Hepatocyte (in vitro differentiated cells): Measurements from ENCODE around the gene F8. TPM values are rescaled to one million over a fixed set of nuclear protein-coding genes. Genes with fewer than 3 reads are reported as not detected.
A peak's percentile ranks its signal among the peaks of the same experiment; 100 is the strongest.

Experiments used
- DNase-seq: peaks from one replicate; pipeline ENCODE4 v3.0.0-alpha.2; 2016; ENCODE audit warnings: low spot score
- H2AFZ ChIP-seq: fragments of 200-600 bp; sonication (generic); 2 replicates; pipeline ENCODE4 v1.6.0; 2016; ENCODE audit warnings: antibody characterized with exemption, mild to moderate bottlenecking
- H3K27ac ChIP-seq: fragments of 200-600 bp; sonication (generic); 2 replicates; pipeline ENCODE4 v1.5.1; 2016; ENCODE audit warnings: mild to moderate bottlenecking
- H3K27me3 ChIP-seq: fragments of 200-600 bp; sonication (generic); 2 replicates; pipeline ENCODE4 v1.6.1; 2016
- H3K36me3 ChIP-seq: fragments of 200-600 bp; sonication (generic); replicated peaks from 2 replicates; pipeline ENCODE4 v1.5.1; 2016; ENCODE audit warnings: low read depth; ENCODE audit not compliant: insufficient read depth
- H3K4me1 ChIP-seq: fragments of 200-600 bp; sonication (generic); 2 replicates; pipeline ENCODE4 v1.5.1; 2016; ENCODE audit warnings: mild to moderate bottlenecking, moderate library complexity; ENCODE audit not compliant: insufficient read depth
- H3K4me2 ChIP-seq: fragments of 200-600 bp; sonication (generic); 2 replicates; pipeline ENCODE4 v1.6.0; 2016
- H3K4me3 ChIP-seq: fragments of 200-600 bp; sonication (generic); 2 replicates; pipeline ENCODE4 v1.5.1; 2016; ENCODE audit warnings: mild to moderate bottlenecking
- H3K79me2 ChIP-seq: fragments of 200-600 bp; sonication (generic); 2 replicates; pipeline ENCODE4 v1.6.0; 2017; ENCODE audit warnings: mild to moderate bottlenecking
- H3K9me2 ChIP-seq: fragments of 200-600 bp; sonication (generic); replicated peaks from 2 replicates; pipeline ENCODE4 v1.6.0; 2017; ENCODE audit warnings: mild to moderate bottlenecking; ENCODE audit not compliant: insufficient read depth
- H3K9me3 ChIP-seq: fragments of 200-600 bp; sonication (generic); 2 replicates; pipeline ENCODE4 v1.5.1; 2016; ENCODE audit warnings: low read depth, mild to moderate bottlenecking
- H4K20me1 ChIP-seq: fragments of 200-600 bp; sonication (generic); 2 replicates; pipeline ENCODE4 v1.6.0; 2016; ENCODE audit warnings: mild to moderate bottlenecking; ENCODE audit not compliant: insufficient read depth, poor library complexity, severe bottlenecking
- EZH2 ChIP-seq: fragments of 200-600 bp; sonication (generic); IDR thresholded peaks from 2 replicates; pipeline ENCODE4 v1.6.1; 2016; ENCODE audit warnings: antibody characterized with exemption, mild to moderate bottlenecking, borderline replicate concordance
- EZH2phosphoT487 ChIP-seq: fragments of 200-600 bp; sonication (generic); IDR thresholded peaks from one replicate; pipeline ENCODE4 v1.6.1; 2018; ENCODE audit warnings: antibody characterized with exemption, mild to moderate bottlenecking, low read depth, moderate library complexity; ENCODE audit not compliant: unreplicated experiment, severe bottlenecking
- WGBS: methylation state at CpG from one replicate; pipeline ENCODE4 v1.1.6; 2016; ENCODE audit warnings: low lambda C conversion rate; ENCODE audit errors: missing lambda C conversion rate; 5-methylcytosine and 5-hydroxymethylcytosine counted together
- polyA plus RNA-seq: library from polyadenylated mRNA; unstranded; fragments of >200 nt; fragmentation: Nextera tagmentation; extraction: Ambion mirVana; gene quantifications from 2 replicates; pipeline ENCODE4 v1.2.1, GENCODE V29; 2016
- total RNA-seq: library from RNA; depleted of rRNA; stranded (reverse); fragments of >200 nt; gene quantifications from 2 replicates; pipeline ENCODE4 v1.2.3, GENCODE V29; 2014
- TF ChIP-seq, protein P1 (sequence below): fragments of 200-600 bp; sonication (generic); IDR thresholded peaks from 2 replicates; pipeline ENCODE4 v1.5.1; 2016; ENCODE audit warnings: antibody characterized with exemption, mild to moderate bottlenecking; ENCODE audit not compliant: poor library complexity

F8 gene
- total and polyA plus RNA-seq, 2 experiments from 2014 or later: 0.92 to 1.4 TPM

- no peak overlapping the region for H3K27ac ChIP-seq
- no peaks in the 10 kb centered on the region for H4K20me1 ChIP-seq
- H3K4me3 ChIP-seq: no peak overlapping the region
- H3K9me2 ChIP-seq: no peaks in the 10 kb centered on the region
- H3K4me1 ChIP-seq: no peaks in the 10 kb centered on the region
- TF ChIP-seq, protein P1, sequence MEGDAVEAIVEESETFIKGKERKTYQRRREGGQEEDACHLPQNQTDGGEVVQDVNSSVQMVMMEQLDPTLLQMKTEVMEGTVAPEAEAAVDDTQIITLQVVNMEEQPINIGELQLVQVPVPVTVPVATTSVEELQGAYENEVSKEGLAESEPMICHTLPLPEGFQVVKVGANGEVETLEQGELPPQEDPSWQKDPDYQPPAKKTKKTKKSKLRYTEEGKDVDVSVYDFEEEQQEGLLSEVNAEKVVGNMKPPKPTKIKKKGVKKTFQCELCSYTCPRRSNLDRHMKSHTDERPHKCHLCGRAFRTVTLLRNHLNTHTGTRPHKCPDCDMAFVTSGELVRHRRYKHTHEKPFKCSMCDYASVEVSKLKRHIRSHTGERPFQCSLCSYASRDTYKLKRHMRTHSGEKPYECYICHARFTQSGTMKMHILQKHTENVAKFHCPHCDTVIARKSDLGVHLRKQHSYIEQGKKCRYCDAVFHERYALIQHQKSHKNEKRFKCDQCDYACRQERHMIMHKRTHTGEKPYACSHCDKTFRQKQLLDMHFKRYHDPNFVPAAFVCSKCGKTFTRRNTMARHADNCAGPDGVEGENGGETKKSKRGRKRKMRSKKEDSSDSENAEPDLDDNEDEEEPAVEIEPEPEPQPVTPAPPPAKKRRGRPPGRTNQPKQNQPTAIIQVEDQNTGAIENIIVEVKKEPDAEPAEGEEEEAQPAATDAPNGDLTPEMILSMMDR: no peak
- no peak for TF ChIP-seq EZH2phosphoT487
- no peak for TF ChIP-seq EZH2
- H3K4me2 ChIP-seq: no peak overlapping the region
- DNase-seq: no peak
- H3K79me2 ChIP-seq: no peaks in the 10 kb centered on the region
- 83% methylated on average over 5 of the region's 5 CpGs for WGBS
- H2AFZ ChIP-seq: no peak overlapping the region
- H3K9me3 ChIP-seq: no peaks in the 10 kb centered on the region
- H3K27me3 ChIP-seq: no peaks in the 10 kb centered on the region
- H3K36me3 ChIP-seq: no peaks in the 10 kb centered on the region
These were observed 30.4 kb upstream of the F8 start for GRCh38 chrX:155052738-155053498.

DNA sequence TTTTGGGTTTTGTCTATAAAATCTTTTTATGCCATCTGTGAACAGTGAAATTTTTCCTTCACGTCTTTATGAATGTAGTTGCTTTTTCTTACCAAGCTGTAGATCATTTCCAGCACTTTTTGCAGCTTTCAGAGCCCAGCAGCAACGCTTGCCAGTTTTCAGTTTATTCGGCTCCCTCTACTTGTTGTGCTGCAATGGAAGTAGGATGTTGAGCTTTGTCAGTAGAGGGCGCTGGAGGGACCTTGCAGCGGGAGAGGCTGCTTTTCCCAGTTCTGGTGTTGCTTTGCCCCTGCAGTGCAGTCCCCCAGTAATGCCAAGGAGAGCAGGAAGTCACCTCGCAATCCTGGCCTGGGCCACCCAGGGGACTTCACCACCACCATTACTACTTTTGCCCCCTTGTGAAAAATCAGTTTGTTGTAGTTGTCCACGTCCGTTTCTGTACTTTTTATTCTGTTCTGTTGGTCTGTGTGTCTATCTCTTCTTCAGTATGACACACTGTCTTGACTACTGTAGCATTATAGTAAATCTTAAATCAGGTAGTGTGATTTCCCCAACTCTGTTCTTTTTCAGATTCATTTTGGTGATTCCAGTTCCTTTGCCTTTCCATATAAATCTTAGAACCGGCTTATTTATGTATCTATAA, 26.6 kb upstream of the F8 start:
- TF ChIP-seq, protein P1: peak; percentile 28
- TF ChIP-seq EZH2phosphoT487: no peak
- TF ChIP-seq EZH2: no peak
- WGBS: 51% methylated on average over 9 of the region's 9 CpGs
- peak; percentile 54 for DNase-seq
- H2AFZ ChIP-seq: no peak overlapping the region
- H3K9me3 ChIP-seq: no peaks in the 10 kb centered on the region
- no peak overlapping the region for H3K27ac ChIP-seq
- H3K79me2 ChIP-seq: peaks cover 3% of the 10 kb centered on the region
- no peaks in the 10 kb centered on the region for H3K27me3 ChIP-seq
- H3K4me3 ChIP-seq: no peak overlapping the region
- no peaks in the 10 kb centered on the region for H3K36me3 ChIP-seq
- no peaks in the 10 kb centered on the region for H3K9me2 ChIP-seq
- no peaks in the 10 kb centered on the region for H3K4me1 ChIP-seq
- H4K20me1 ChIP-seq: no peaks in the 10 kb centered on the region
- no peak overlapping the region for H3K4me2 ChIP-seq

- Histone ChIP-seq H4K20me1 (no peaks in the 10 kb centered on the region), H3K36me3 (no peaks in the 10 kb centered on the region), H3K27me3 (no peaks in the 10 kb centered on the region), H3K4me1 (no peaks in the 10 kb centered on the region), H3K79me2 (peaks cover 3% of the 10 kb centered on the region), H3K9me3 (no peaks in the 10 kb centered on the region), H3K9me2 (no peaks in the 10 kb centered on the region), H3K4me3 (no peak overlapping the region), H3K4me2 (no peak overlapping the region), H3K27ac (no peak overlapping the region), H2AFZ (no peak overlapping the region)
- TF ChIP-seq, protein P1: no peak
- TF ChIP-seq EZH2phosphoT487 (no peak), EZH2 (no peak)
- no peak for DNase-seq
- WGBS: 63% methylated on average over 5 of the region's 5 CpGs
These were observed 24.4 kb upstream of the F8 start for GRCh38 chrX:155046811-155047528.
